Pulmonary artery endothelial cell (primary cell): Measurements from ENCODE around the gene SNX20. TPM values are rescaled to one million over a fixed set of nuclear protein-coding genes. Genes with fewer than 3 reads are reported as not detected.

ENCODE experiments used
- total RNA-seq: library from RNA; depleted of rRNA; stranded (reverse); fragments of >200 nt; gene quantifications from 2 replicates; pipeline ENCODE4 v1.2.3, GENCODE V29; 2014

The SNX20 gene
- total RNA-seq, 1 donor from 2014 or later = not detected

Other genes with a start within 250 kb of the SNX20 start
- gene NKD1, start 132.9 kb downstream of the SNX20 start, total RNA-seq = 0.07 and 0.11 TPM in 2 replicates
- 0.26 and 1.2 TPM in 2 replicates for gene NOD2, start 12.3 kb upstream of the SNX20 start, total RNA-seq
- 24.7 and 65.8 TPM in 2 replicates for gene CYLD, start 60.8 kb upstream of the SNX20 start, total RNA-seq